C4-2B (cell line): ENCODE measurements around the gene RFNG.

Experiments used
- CTCF ChIP-seq: fragments of 450-650 bp; conservative IDR thresholded peaks from 2 replicates; pipeline ENCODE4 v1.5.1; 2017; ENCODE audit warnings: mild to moderate bottlenecking
- ZFX ChIP-seq: fragments of 450-650 bp; IDR thresholded peaks from 2 replicates; pipeline ENCODE4 v1.6.1; 2017

- TF ChIP-seq CTCF = no peak
- TF ChIP-seq ZFX = no peak
Measured at GRCh38 chr17:82063424-82064415, 12.1 kb upstream of the RFNG start.
